ENCODE measurements around the gene CD1E.

DNA sequence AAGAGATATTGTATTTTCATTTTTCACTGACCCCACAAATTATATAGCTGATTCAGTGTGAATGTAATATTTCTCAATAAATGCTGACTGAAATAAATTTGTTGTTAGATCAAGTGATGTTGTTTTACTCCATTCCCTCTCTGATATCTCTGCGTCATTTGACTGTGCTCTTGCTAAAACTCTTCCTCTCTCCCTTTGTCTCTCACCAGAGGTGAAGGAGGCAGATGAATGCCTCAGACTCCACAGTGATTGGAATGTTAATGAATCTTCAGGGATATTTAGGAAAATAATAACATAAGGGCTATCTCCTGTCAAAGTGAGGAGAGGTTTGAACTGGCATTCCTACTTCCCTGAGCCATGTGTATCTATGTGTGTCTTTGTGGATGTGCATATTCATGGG, 3.7 kb downstream of the CD1E start:
- TF ChIP-seq, protein P1, sequence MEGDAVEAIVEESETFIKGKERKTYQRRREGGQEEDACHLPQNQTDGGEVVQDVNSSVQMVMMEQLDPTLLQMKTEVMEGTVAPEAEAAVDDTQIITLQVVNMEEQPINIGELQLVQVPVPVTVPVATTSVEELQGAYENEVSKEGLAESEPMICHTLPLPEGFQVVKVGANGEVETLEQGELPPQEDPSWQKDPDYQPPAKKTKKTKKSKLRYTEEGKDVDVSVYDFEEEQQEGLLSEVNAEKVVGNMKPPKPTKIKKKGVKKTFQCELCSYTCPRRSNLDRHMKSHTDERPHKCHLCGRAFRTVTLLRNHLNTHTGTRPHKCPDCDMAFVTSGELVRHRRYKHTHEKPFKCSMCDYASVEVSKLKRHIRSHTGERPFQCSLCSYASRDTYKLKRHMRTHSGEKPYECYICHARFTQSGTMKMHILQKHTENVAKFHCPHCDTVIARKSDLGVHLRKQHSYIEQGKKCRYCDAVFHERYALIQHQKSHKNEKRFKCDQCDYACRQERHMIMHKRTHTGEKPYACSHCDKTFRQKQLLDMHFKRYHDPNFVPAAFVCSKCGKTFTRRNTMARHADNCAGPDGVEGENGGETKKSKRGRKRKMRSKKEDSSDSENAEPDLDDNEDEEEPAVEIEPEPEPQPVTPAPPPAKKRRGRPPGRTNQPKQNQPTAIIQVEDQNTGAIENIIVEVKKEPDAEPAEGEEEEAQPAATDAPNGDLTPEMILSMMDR (IDR thresholded peaks at IDR 0.05): no peak
- no peak for TF ChIP-seq POLR2A (IDR thresholded peaks at IDR 0.05)

Data from adrenal gland (tissue), 5 donors.